ENCODE results near the gene MTMR2. TPM values are rescaled to one million over a fixed set of nuclear protein-coding genes. Genes with fewer than 3 reads are reported as not detected.

The MTMR2 gene
- total and polyA plus RNA-seq, 9 of the 15 experiments (the other 6 are each of a cell fraction or from before 2014, with no cell fraction given), result 12.6 to 35.8 (median 25.2) TPM

DNA sequence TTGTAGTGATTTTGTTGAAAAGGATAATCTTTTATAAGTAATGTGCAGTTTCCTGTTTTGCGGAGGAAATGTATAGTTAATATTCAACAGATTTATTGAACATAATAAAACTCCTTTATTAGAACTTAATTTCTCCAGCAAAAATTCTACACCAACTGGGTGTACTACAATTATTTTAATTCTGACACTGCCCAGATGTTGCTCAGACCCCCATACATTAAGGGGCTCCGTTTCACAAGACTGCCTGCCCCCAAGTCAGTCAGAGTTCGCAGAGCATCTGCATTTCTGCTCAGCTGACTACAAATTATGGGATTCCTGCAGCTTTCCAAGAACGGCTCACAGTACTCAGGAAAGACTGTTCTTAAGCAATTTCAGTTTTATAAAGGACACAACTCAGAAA is 127.4 kb downstream of the MTMR2 start (continued):
- no peak for TF ChIP-seq ZNF586 (CRISPR knock-in tag; conservative IDR thresholded peaks at IDR 0.05)
- TF ChIP-seq, protein P1, sequence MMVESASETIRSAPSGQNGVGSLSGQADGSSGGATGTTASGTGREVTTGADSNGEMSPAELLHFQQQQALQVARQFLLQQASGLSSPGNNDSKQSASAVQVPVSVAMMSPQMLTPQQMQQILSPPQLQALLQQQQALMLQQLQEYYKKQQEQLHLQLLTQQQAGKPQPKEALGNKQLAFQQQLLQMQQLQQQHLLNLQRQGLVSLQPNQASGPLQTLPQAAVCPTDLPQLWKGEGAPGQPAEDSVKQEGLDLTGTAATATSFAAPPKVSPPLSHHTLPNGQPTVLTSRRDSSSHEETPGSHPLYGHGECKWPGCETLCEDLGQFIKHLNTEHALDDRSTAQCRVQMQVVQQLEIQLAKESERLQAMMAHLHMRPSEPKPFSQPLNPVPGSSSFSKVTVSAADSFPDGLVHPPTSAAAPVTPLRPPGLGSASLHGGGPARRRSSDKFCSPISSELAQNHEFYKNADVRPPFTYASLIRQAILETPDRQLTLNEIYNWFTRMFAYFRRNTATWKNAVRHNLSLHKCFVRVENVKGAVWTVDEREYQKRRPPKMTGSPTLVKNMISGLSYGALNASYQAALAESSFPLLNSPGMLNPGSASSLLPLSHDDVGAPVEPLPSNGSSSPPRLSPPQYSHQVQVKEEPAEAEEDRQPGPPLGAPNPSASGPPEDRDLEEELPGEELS (CRISPR knock-in tag; IDR thresholded peaks at IDR 0.05; ENCODE audit: borderline replicate concordance), result no peak
- no peak for TF ChIP-seq ZNF143 (CRISPR knock-in tag; IDR thresholded peaks at IDR 0.05)
- TF ChIP-seq, protein P2, sequence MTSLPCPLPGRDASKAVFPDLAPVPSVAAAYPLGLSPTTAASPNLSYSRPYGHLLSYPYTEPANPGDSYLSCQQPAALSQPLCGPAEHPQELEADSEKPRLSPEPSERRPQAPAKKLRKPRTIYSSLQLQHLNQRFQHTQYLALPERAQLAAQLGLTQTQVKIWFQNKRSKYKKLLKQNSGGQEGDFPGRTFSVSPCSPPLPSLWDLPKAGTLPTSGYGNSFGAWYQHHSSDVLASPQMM (CRISPR knock-in tag; IDR thresholded peaks at IDR 0.05), result no peak
- TF ChIP-seq MAZ (CRISPR knock-in tag; conservative IDR thresholded peaks at IDR 0.05 in 1 of 2, IDR thresholded peaks at IDR 0.05 in 1 of 2), result no peak

DNA sequence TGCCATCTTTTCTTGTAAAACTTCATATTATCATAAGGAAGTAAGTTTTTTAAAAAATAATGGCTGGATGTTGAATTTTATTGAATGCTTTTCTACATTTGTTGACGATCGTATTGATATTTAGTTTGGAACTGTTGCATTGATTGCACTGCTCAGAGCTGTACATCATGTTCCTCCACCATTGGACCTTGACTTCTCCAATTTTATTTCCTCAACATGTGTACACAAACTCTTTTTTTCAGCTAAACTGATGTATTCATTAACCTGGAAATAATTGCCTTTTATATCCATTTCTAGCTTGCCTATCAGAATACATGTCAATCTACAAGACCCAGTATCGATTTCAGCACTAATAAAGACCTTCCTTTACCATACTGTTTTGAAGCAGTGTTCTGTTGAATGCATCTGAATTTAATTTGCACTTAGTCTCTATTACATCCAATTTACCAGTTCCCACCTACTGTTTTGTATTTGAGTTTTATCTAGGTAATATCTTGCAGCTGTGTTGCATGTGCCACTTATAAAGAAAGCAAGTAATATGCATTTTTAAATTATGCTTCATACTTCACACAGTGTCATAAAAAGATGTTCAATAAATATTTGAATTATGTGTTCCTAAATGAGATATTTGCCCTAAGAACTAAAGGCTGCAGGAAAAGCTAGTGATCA is 128.1 kb downstream of the MTMR2 start:
- Histone ChIP-seq H3K36me3 (ENCODE audit: control insufficient read depth, insufficient read depth, low read length) (peaks cover 36% of the 10 kb centered on the region), H2AFZ (ENCODE audit: low read depth, low read length) (no peak overlapping the region), H3K4me1 (replicated peaks in 1 of 2; ENCODE audit: control insufficient read depth in 2 of 2, insufficient read depth in 2 of 2, low read length in 2 of 2) (peaks cover 0 to 10% of the 10 kb centered on the region in 2 experiments; a peak in 4 of 5 replicates), H3K27ac (ENCODE audit: extremely low read depth, low read depth, low read length) (no peak overlapping the region), H3K4me3 (no peak overlapping the region), H4K20me1 (replicated peaks; ENCODE audit: control insufficient read depth, insufficient read depth, low read length) (no peaks in the 10 kb centered on the region), H3K9me3 (replicated peaks; ENCODE audit: control insufficient read depth, insufficient read depth, low read depth, low read length) (no peaks in the 10 kb centered on the region), H3K9ac (ENCODE audit: insufficient read depth in 1 of 2, low read depth in 2 of 2, low read length in 2 of 2) (no peak overlapping the region), H3K79me2 (ENCODE audit: control insufficient read depth, insufficient read depth, low read length) (peaks cover 76% of the 10 kb centered on the region), H3K9me1 (ENCODE audit: control insufficient read depth, insufficient read depth, low read length) (no peaks in the 10 kb centered on the region), H3K4me2 (ENCODE audit: insufficient read depth, low read length) (no peak overlapping the region), H3K27me3 (ENCODE audit: control insufficient read depth in 2 of 2, insufficient read depth in 2 of 2, low read length in 2 of 2) (no peaks in the 10 kb centered on the region)
- in situ Hi-C loops (cut with MboI) (no loop called here), intact Hi-C loops (cut with micrococcal nuclease) (no loop called here)
- CTCF ChIA-PET (ENCODE audit: low intra/inter-chr PET ratio), result no interaction called here
- DNase-seq (ENCODE audit: extremely low read depth in 1 of 4, low spot score in 3 of 4), result no peak
- 96% methylated on average over 3 of the region's 3 CpGs for WGBS (ENCODE audit: insufficient coverage, low coverage, missing lambda C conversion rate)
- no peak for ATAC-seq
- POLR2A ChIA-PET, result interaction anchor here (0.8 kb wide), 1 partner anchor 9 kb away, joined by 3 read pairs; no protein-coding TSS in a partner anchor
- no TSS peak for BruUV-seq (replicated peaks)
- FAIRE-seq, result no peak
- TF ChIP-seq C11orf30 (IDR thresholded peaks at IDR 0.05; ENCODE audit: low read depth) (no peak), BDP1 (IDR thresholded peaks at IDR 0.05; ENCODE audit: insufficient read depth, insufficient read length) (no peak), ZNF124 (CRISPR knock-in tag; IDR thresholded peaks at IDR 0.05) (no peak), KAT7 (CRISPR knock-in tag; IDR thresholded peaks at IDR 0.05; ENCODE audit: borderline replicate concordance) (no peak), ZC3H11A (IDR thresholded peaks at IDR 0.05; ENCODE audit: low read depth, low read length) (no peak), JUNB (CRISPR knock-in tag; conservative IDR thresholded peaks at IDR 0.05) (no peak), ZNF175 (CRISPR knock-in tag; IDR thresholded peaks at IDR 0.05; ENCODE audit: low read depth) (no peak), ZFX (CRISPR knock-in tag; IDR thresholded peaks at IDR 0.05) (no peak), SRSF7 (optimal IDR thresholded peaks at IDR 0.05; ENCODE audit: low read depth, low read length) (no peak)
- TF ChIP-seq, protein P3, sequence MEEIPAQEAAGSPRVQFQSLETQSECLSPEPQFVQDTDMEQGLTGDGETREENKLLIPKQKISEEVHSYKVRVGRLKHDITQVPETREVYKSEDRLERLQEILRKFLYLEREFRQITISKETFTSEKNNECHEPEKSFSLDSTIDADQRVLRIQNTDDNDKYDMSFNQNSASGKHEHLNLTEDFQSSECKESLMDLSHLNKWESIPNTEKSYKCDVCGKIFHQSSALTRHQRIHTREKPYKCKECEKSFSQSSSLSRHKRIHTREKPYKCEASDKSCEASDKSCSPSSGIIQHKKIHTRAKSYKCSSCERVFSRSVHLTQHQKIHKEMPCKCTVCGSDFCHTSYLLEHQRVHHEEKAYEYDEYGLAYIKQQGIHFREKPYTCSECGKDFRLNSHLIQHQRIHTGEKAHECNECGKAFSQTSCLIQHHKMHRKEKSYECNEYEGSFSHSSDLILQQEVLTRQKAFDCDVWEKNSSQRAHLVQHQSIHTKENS (CRISPR knock-in tag; IDR thresholded peaks at IDR 0.05), result no peak
